B cell (primary cell): Measurements from ENCODE around the gene ABCA12. TPM values are rescaled to one million over a fixed set of nuclear protein-coding genes. Genes with fewer than 3 reads are reported as not detected.

ENCODE experiments used
- ATAC-seq: fragments of 200-7000 bp; cut with Tn5 transposase; one replicate; pipeline ENCODE4 v1.10.0; 2021; ENCODE audit warnings: low read depth, mild to moderate bottlenecking, moderate number of reproducible peaks, moderate library complexity
- CTCF ChIA-PET: fragments of 350-600 bp; sonication (Branson Sonifier 250); formaldehyde crosslinking; loops from one replicate; lab custom pipeline; 2021; ENCODE audit warnings: antibody characterized with exemption, inconsistent platforms; lab: Charles Lee
- POLR2A ChIA-PET: fragments of 350-600 bp; sonication (Branson Sonifier 250); formaldehyde crosslinking; loops from one replicate; lab custom pipeline; 2021; ENCODE audit warnings: antibody characterized with exemption; lab: Charles Lee
- DNase-seq: peaks from one replicate; pipeline ENCODE4 v3.0.0; 2013
- H2AFZ ChIP-seq: 2 replicates; pipeline ENCODE4 v1.6.1; 2012; ENCODE audit warnings: mild to moderate bottlenecking, low read depth, low read length; ENCODE audit not compliant: insufficient read depth, poor library complexity, severe bottlenecking
- H3K27ac ChIP-seq, 2 donors: 1 replicate in 1 of 2; 2 replicates in 1 of 2; pipeline ENCODE4 v1.5.1; 2012 to 2013; ENCODE audit warnings: low read length in 2 of 2, mild to moderate bottlenecking in 2 of 2, moderate library complexity in 1 of 2
- H3K27me3 ChIP-seq, 4 experiments: fragments of 200-600 bp in 1 of 4; sonication (generic) in 1 of 4; replicated peaks in 1 of 4; 1 replicate in 2 of 4; 2 replicates in 2 of 4; pipeline versions ENCODE4 v1.6.1 to v1.7.0; 2013 to 2016; ENCODE audit warnings: low read length in 3 of 4, mild to moderate bottlenecking in 2 of 4, mixed read lengths in 1 of 4, moderate library complexity in 1 of 4; ENCODE audit not compliant: insufficient read depth in 4 of 4, control insufficient read depth in 3 of 4; ENCODE audit errors: control extremely low read depth in 1 of 4
- H3K36me3 ChIP-seq, 2 experiments: replicated peaks in 1 of 2; 1 replicate in 1 of 2; 2 replicates in 1 of 2; pipeline versions ENCODE4 v1.6.1 to v1.7.1; 2013; ENCODE audit warnings: low read length in 1 of 2; ENCODE audit not compliant: insufficient read depth in 2 of 2, control insufficient read depth in 1 of 2; ENCODE audit errors: control extremely low read depth in 1 of 2, extremely low read depth in 1 of 2
- H3K4me1 ChIP-seq, 2 donors: fragments of 200-600 bp in 1 of 2; sonication (generic) in 1 of 2; 1 replicate in 1 of 2; 2 replicates in 1 of 2; pipeline versions ENCODE4 v1.5.1 to v1.6.1; 2013 to 2017; ENCODE audit warnings: low read length in 2 of 2; ENCODE audit not compliant: control insufficient read depth in 2 of 2, insufficient read depth in 2 of 2
- H3K4me2 ChIP-seq: replicated peaks from 2 replicates; pipeline ENCODE3; 2012; ENCODE audit warnings: mild to moderate bottlenecking, low read depth, low read length; ENCODE audit not compliant: poor library complexity, severe bottlenecking
- H3K4me3 ChIP-seq, 5 experiments: fragments of 200-600 bp in 1 of 5; sonication (generic) in 1 of 5; 1 replicate in 3 of 5; 2 replicates in 2 of 5; pipeline versions ENCODE4 v1.5.1 to v1.7.0; 2011 to 2016; ENCODE audit warnings: low read length in 4 of 5, mild to moderate bottlenecking in 4 of 5, low read depth in 2 of 5, control low read depth in 1 of 5, moderate library complexity in 1 of 5; ENCODE audit not compliant: insufficient read depth in 1 of 5; ENCODE audit errors: control extremely low read depth in 1 of 5, extremely low read depth in 1 of 5
- H3K79me2 ChIP-seq: fragments of 200-600 bp; sonication (generic); one replicate; pipeline ENCODE4 v1.6.0; 2016; ENCODE audit warnings: low read length; ENCODE audit not compliant: control insufficient read depth, insufficient read depth
- H3K9ac ChIP-seq: fragments of 200-600 bp; sonication (generic); 2 replicates; pipeline ENCODE4 v1.6.1; 2017; ENCODE audit warnings: mild to moderate bottlenecking, low read length, moderate library complexity
- H3K9me3 ChIP-seq, 3 donors: one replicate each; pipeline versions ENCODE4 v1.6.1 to v1.7.1; 2013; ENCODE audit warnings: low read length in 2 of 3; ENCODE audit not compliant: control insufficient read depth in 2 of 3, insufficient read depth in 1 of 3; ENCODE audit errors: control extremely low read depth in 1 of 3
- H4K20me1 ChIP-seq: 2 replicates; pipeline ENCODE4 v1.6.0; 2012; ENCODE audit warnings: mild to moderate bottlenecking, low read length; ENCODE audit not compliant: insufficient read depth, control insufficient read depth, poor library complexity, severe bottlenecking
- H3K27ac Mint-ChIP-seq: one replicate; pipeline ENCODE4 v1.8.0; 2021; ENCODE audit warnings: mixed read lengths
- H3K27me3 Mint-ChIP-seq: one replicate; pipeline ENCODE4 v1.8.0; 2021; ENCODE audit warnings: mixed read lengths
- H3K4me1 Mint-ChIP-seq: one replicate; pipeline ENCODE4 v1.8.0; 2021; ENCODE audit warnings: mixed read lengths
- H3K4me3 Mint-ChIP-seq: one replicate; pipeline ENCODE4 v1.8.0; 2021; ENCODE audit warnings: mixed read lengths
- H3K9me3 Mint-ChIP-seq: one replicate; pipeline ENCODE4 v1.8.0; 2022; ENCODE audit warnings: mixed read lengths; ENCODE audit not compliant: insufficient read depth
- CTCF ChIP-seq: fragments of 200-600 bp; IDR thresholded peaks from one replicate; pipeline ENCODE4 v1.8.0; 2022; ENCODE audit warnings: antibody characterized with exemption, mild to moderate bottlenecking
- EZH2 ChIP-seq: IDR thresholded peaks from 2 replicates; pipeline ENCODE4 v1.6.1; 2012; ENCODE audit warnings: borderline replicate concordance, low read depth, mild to moderate bottlenecking, moderate library complexity, low read length; ENCODE audit not compliant: insufficient read depth, poor library complexity, severe bottlenecking
- WGBS: methylation state at CpG from one replicate; pipeline ENCODE4 v1.1.5; 2013; ENCODE audit warnings: missing lambda C conversion rate; ENCODE audit not compliant: insufficient coverage; 5-methylcytosine and 5-hydroxymethylcytosine counted together
- intact Hi-C: fragments of 100-400 bp; cut with micrococcal nuclease; formaldehyde crosslinking; loops from one replicate; pipeline ENCODE4 v1.10.0; 2022
- polyA plus RNA-seq: library from polyadenylated mRNA; depleted of rRNA; stranded (reverse); fragments of >200 nt; gene quantifications from 2 replicates; pipeline ENCODE4 v1.2.3, GENCODE V29; 2012
- total RNA-seq, 2 donors: library from RNA; stranded (reverse); fragments of 120-200 nt in 1 of 2; gene quantifications; 1 replicate in 1 of 2; 2 replicates in 1 of 2; pipeline versions ENCODE4 v1.2.3 to v1.2.4, GENCODE V29; 2013 to 2022

The ABCA12 gene
- total and polyA plus RNA-seq, 2 donors (not counting 1 experiment from before 2014, with no cell fraction given): not detected

GRCh38 chr2:214899751-214900150, 238.7 kb downstream of the ABCA12 start:
- Mint-ChIP-seq H3K4me1 (no peaks in the 10 kb centered on the region), H3K27ac (no peak overlapping the region), H3K27me3 (peaks cover under 1% of the 10 kb centered on the region), H3K9me3 (no peaks in the 10 kb centered on the region), H3K4me3 (no peak overlapping the region)
- intact Hi-C loops: no loop called here
- no peak overlapping the region for H3K4me3 ChIP-seq
- TF ChIP-seq CTCF (no peak), EZH2 (no peak)
- ChIA-PET POLR2A (no interaction called here), CTCF (no interaction called here)
- no CpG with 5 or more reads among the region's 4 CpGs for WGBS
- no peak overlapping the region for H3K4me2 ChIP-seq
- H3K9me3 ChIP-seq: no peaks in the 10 kb centered on the region
- no peak overlapping the region for H2AFZ ChIP-seq
- H3K27ac ChIP-seq: no peak overlapping the region
- H3K4me1 ChIP-seq: no peaks in the 10 kb centered on the region
- no peaks in the 10 kb centered on the region for H4K20me1 ChIP-seq
- DNase-seq: no peak
- no peaks in the 10 kb centered on the region for H3K79me2 ChIP-seq
- no peaks in the 10 kb centered on the region for H3K36me3 ChIP-seq
- H3K27me3 ChIP-seq: no peaks in the 10 kb centered on the region
- H3K9ac ChIP-seq: no peak overlapping the region
- ATAC-seq: no peak

- no peaks in the 10 kb centered on the region for H3K9me3 ChIP-seq
- Mint-ChIP-seq H3K4me1 (no peaks in the 10 kb centered on the region), H3K27ac (no peak overlapping the region), H3K9me3 (no peaks in the 10 kb centered on the region), H3K27me3 (no peaks in the 10 kb centered on the region), H3K4me3 (no peak overlapping the region)
- no CpG with 5 or more reads among the region's 1 CpG for WGBS
- H3K27me3 ChIP-seq: no peaks in the 10 kb centered on the region
- H3K36me3 ChIP-seq: no peaks in the 10 kb centered on the region
- H3K4me1 ChIP-seq: no peaks in the 10 kb centered on the region
- H3K4me3 ChIP-seq: no peak overlapping the region
- H3K4me2 ChIP-seq: no peak overlapping the region
- no peak overlapping the region for H3K9ac ChIP-seq
- TF ChIP-seq EZH2 (no peak), CTCF (no peak)
- no peak overlapping the region for H2AFZ ChIP-seq
- no peaks in the 10 kb centered on the region for H3K79me2 ChIP-seq
- H3K27ac ChIP-seq: no peak overlapping the region
- ChIA-PET CTCF (no interaction called here), POLR2A (no interaction called here)
- ATAC-seq: no peak
- DNase-seq: no peak
- intact Hi-C loops: no loop called here
- H4K20me1 ChIP-seq: no peaks in the 10 kb centered on the region
These were observed 242.2 kb downstream of the ABCA12 start for GRCh38 chr2:214896274-214896673.
